Breast epithelium (tissue), 3 donors: ENCODE results near the gene ZNF547.

Experiments
- POLR2A ChIP-seq: fragments of 450-650 bp; IDR thresholded peaks from one replicate; pipeline ENCODE4 v1.6.1; 2016; ENCODE audit warnings: antibody characterized with exemption, mild to moderate bottlenecking, moderate library complexity
- POLR2AphosphoS5 ChIP-seq, 3 donors: sonication (generic); formaldehyde crosslinking; IDR thresholded peaks; one replicate each; pipeline ENCODE4 v1.6.1; 2017; ENCODE audit warnings: antibody characterized with exemption in 3 of 3
- TF ChIP-seq, protein P1 (sequence below), 3 donors: fragments of 450-650 bp; IDR thresholded peaks; one replicate each; pipeline ENCODE4 v1.5.1; 2016 to 2017; ENCODE audit warnings: antibody characterized with exemption in 3 of 3, mild to moderate bottlenecking in 3 of 3, moderate library complexity in 3 of 3

DNA sequence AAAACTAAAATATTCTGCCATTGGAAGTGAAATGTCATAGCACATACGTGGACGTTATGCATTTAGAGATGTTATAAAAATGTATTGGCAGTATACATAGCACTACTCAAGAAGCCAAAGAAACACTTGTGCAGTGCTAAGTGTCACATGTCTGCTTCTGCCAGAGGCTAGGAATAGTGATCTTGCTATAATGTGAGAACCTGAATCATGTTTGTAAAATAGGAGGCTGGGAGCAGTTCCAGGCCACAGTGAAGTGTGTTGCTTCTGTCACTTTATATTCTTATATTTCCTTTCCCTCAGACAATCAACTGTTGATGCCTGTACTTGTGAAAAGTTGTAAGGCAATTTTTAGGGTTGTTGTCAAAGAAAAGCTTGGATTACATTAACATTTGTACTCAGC, 3.4 kb downstream of the ZNF547 start:
- TF ChIP-seq, protein P1, sequence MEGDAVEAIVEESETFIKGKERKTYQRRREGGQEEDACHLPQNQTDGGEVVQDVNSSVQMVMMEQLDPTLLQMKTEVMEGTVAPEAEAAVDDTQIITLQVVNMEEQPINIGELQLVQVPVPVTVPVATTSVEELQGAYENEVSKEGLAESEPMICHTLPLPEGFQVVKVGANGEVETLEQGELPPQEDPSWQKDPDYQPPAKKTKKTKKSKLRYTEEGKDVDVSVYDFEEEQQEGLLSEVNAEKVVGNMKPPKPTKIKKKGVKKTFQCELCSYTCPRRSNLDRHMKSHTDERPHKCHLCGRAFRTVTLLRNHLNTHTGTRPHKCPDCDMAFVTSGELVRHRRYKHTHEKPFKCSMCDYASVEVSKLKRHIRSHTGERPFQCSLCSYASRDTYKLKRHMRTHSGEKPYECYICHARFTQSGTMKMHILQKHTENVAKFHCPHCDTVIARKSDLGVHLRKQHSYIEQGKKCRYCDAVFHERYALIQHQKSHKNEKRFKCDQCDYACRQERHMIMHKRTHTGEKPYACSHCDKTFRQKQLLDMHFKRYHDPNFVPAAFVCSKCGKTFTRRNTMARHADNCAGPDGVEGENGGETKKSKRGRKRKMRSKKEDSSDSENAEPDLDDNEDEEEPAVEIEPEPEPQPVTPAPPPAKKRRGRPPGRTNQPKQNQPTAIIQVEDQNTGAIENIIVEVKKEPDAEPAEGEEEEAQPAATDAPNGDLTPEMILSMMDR (IDR thresholded peaks at IDR 0.05), result no peak
- no peak for TF ChIP-seq POLR2AphosphoS5 (IDR thresholded peaks at IDR 0.05)
- no peak for TF ChIP-seq POLR2A
